ENCODE results near the gene R3HDM1.

R3HDM1 gene

DNA sequence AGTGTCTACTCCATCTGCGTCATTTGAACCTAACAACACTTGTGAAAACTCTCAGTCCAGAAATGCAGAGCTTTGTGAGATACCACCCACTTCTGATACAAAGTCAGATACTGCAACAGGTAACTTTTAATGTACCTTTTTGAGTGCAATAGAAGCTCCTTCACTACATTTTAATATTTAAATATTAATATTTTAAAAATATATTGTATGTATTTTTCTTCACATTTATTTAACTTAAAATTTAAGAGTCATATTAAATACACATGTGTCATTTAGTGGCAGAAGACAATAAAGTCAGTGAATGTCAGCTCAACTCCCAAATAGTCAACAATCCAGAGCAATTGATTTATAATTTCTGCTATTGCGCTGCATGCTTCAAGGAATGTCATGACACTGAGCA lies 224.3 kb downstream of the R3HDM1 start:
- ChIA-PET POLR2A (no interaction called here), CTCF (interaction anchor here (1.2 to 2.2 kb wide), 2 partner anchors 12 to 42 kb away, joined by 6 to 12 read pairs; no protein-coding TSS in a partner anchor)
- DNase-seq (ENCODE audit: low read depth, low spot score): no peak
- TF ChIP-seq, protein P1, sequence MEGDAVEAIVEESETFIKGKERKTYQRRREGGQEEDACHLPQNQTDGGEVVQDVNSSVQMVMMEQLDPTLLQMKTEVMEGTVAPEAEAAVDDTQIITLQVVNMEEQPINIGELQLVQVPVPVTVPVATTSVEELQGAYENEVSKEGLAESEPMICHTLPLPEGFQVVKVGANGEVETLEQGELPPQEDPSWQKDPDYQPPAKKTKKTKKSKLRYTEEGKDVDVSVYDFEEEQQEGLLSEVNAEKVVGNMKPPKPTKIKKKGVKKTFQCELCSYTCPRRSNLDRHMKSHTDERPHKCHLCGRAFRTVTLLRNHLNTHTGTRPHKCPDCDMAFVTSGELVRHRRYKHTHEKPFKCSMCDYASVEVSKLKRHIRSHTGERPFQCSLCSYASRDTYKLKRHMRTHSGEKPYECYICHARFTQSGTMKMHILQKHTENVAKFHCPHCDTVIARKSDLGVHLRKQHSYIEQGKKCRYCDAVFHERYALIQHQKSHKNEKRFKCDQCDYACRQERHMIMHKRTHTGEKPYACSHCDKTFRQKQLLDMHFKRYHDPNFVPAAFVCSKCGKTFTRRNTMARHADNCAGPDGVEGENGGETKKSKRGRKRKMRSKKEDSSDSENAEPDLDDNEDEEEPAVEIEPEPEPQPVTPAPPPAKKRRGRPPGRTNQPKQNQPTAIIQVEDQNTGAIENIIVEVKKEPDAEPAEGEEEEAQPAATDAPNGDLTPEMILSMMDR (IDR thresholded peaks at IDR 0.05; ENCODE audit: insufficient read depth, low read length, missing control alignments): no peak
- no peak overlapping the region for H3K4me3 ChIP-seq (ENCODE audit: low read depth, low read length)

DNA sequence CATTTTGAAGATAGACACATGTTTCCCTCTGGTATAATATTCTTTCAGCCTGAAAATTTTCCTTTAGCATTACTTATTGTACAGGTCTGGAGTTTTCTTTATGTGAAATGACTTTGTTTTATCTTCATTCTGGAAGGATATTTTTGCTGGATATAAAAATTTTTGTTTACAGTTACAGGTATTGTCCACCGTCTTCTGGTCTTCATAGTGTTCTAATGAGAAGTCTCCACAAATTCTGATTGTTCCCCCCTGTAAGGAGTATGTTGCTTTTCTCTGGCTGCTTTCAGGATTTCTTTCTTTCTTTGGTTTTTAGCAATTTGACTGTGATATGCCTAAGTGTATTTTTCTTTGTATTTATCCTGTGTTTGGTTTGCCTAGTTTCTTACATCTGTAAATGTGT lies 225.4 kb downstream of the R3HDM1 start:
- POLR2A ChIA-PET: no interaction called here
- TF ChIP-seq, protein P1 (IDR thresholded peaks at IDR 0.05; ENCODE audit: insufficient read depth, low read length, missing control alignments): no peak
- CTCF ChIA-PET: interaction anchor here (2.2 kb wide), 1 partner anchor 41 kb away, joined by 12 read pairs; no protein-coding TSS in a partner anchor
- DNase-seq (ENCODE audit: low read depth, low spot score): no peak
- no peak overlapping the region for H3K4me3 ChIP-seq (ENCODE audit: low read depth, low read length)

DNA sequence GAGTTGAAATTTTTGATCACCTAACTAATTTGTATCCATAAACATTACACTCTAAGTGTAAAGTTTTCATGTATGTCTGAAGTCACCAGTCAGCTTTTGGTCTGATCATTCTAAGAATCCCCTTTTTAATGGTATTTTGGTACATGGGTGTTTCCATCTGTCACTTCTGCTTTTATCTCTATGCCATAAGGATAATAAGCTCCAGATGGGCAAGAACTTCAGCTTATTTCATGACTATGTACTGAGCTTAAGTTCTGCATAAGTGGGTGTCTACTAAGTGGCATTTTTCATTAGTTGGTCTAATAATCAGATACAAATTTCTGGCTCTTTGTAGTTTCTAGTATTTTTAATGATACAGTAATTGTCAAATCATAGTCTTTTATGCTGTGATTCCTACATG lies 230.7 kb downstream of the R3HDM1 start:
- H3K4me3 ChIP-seq (ENCODE audit: low read depth, low read length): no peak overlapping the region
- no peak for DNase-seq (ENCODE audit: low read depth, low spot score)
- TF ChIP-seq, protein P1 (IDR thresholded peaks at IDR 0.05; ENCODE audit: insufficient read depth, low read length, missing control alignments): no peak
- ChIA-PET CTCF (no interaction called here), POLR2A (no interaction called here)

DNA sequence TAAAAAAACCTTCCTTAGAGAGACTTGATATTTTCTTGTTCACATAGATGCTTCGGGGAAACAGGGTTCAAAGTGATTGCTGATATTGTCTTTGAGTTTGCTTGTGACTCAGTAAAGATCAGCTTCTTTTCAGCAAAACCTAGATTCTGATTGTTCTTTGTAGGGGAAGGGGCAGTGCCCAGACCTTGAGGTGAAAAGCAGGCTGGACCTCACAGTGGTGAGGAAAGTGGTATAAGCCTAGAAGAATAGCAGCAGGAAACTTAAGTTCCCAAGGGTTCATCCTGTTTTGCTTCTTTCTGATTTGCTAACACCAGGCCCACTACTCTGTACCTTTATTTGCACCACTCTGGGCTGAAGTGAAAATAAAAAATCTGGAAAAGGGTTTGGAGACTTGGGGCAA lies 231.2 kb downstream of the R3HDM1 start:
- ChIA-PET POLR2A (no interaction called here), CTCF (interaction anchor here (0.8 to 1.2 kb wide), 2 partner anchors 10 to 24 kb away, joined by 3 read pairs; no protein-coding TSS in a partner anchor)
- DNase-seq (ENCODE audit: low read depth, low spot score): no peak
- no peak overlapping the region for H3K4me3 ChIP-seq (ENCODE audit: low read depth, low read length)
- TF ChIP-seq, protein P1 (IDR thresholded peaks at IDR 0.05; ENCODE audit: insufficient read depth, low read length, missing control alignments): no peak

DNA sequence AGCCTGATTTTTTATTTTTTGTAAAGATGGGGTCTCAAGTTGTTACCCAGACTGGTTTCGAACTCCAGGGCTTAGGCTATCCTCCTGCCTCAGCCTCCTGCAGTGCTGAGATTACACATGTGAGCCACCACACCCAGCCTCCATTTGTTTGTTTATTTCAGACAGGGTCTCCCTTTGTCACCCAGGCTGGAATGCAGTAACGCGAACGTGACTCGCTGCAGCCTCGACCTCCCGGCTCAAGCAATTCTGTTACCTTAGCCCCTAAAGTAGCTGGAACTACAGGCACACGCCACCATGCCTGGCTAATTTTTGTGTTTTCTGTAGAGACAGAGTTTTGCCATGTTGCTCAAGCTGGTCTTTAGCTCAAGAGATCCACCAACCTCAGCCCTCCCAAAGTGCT lies 237.6 kb downstream of the R3HDM1 start:
- CTCF ChIA-PET: interaction anchor here (2.2 kb wide), 1 partner anchor 28 kb away, joined by 7 read pairs; no protein-coding TSS in a partner anchor

DNA sequence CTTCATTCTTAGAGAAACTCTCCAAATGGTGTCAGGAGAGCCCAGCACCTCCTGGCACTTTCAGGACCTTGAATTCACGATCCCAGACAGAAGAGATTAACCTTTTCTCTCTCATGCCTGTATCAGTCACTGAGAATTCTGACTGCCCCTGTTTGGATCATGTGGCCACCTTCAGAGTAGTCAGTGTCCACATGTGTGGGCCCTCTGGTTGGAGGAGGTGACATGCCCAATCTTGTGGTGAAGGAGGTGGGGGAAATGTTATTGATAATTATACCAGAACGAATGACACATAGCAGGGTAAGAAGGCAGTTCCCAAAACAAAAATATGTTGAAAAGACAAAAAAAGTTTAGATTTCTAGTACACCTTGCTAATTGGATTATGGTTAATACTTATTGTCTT lies 242.0 kb downstream of the R3HDM1 start:
- DNase-seq (ENCODE audit: low read depth, low spot score): no peak
- no peak overlapping the region for H3K4me3 ChIP-seq (ENCODE audit: low read depth, low read length)
- ChIA-PET POLR2A (no interaction called here), CTCF (interaction anchor here (2.8 kb wide), 1 partner anchor 24 kb away, joined by 17 read pairs; no protein-coding TSS in a partner anchor)
- TF ChIP-seq, protein P1 (IDR thresholded peaks at IDR 0.05; ENCODE audit: insufficient read depth, low read length, missing control alignments): no peak

More for the DNA sequence above, 237.6 kb downstream of the R3HDM1 start:
- TF ChIP-seq, protein P1 (IDR thresholded peaks at IDR 0.05; ENCODE audit: insufficient read depth, low read length, missing control alignments): no peak
- H3K4me3 ChIP-seq (ENCODE audit: low read depth, low read length): no peak overlapping the region
- POLR2A ChIA-PET: interaction anchor here (0.7 kb wide), 1 partner anchor 67 kb away, joined by 4 read pairs; no protein-coding TSS in a partner anchor
- no peak for DNase-seq (ENCODE audit: low read depth, low spot score)

Measured in AG04449 (cell line).